HG03432 (cell line): ENCODE data around the gene SLX4.
A peak's percentile ranks its signal among the peaks of the same experiment; 100 is the strongest.
"Not testable (repeated sequence)": the region's sequence is repeated elsewhere in the genome, so short reads cannot be mapped to it uniquely, and the experiment has no call there.

Experiments used
- ATAC-seq: cut with Tn5 transposase; IDR thresholded peaks from one replicate; pipeline ENCODE4 v1.9.1; 2021; ENCODE audit warnings: mild to moderate bottlenecking, moderate library complexity; ENCODE audit not compliant: unreplicated experiment

The SLX4 gene

DNA sequence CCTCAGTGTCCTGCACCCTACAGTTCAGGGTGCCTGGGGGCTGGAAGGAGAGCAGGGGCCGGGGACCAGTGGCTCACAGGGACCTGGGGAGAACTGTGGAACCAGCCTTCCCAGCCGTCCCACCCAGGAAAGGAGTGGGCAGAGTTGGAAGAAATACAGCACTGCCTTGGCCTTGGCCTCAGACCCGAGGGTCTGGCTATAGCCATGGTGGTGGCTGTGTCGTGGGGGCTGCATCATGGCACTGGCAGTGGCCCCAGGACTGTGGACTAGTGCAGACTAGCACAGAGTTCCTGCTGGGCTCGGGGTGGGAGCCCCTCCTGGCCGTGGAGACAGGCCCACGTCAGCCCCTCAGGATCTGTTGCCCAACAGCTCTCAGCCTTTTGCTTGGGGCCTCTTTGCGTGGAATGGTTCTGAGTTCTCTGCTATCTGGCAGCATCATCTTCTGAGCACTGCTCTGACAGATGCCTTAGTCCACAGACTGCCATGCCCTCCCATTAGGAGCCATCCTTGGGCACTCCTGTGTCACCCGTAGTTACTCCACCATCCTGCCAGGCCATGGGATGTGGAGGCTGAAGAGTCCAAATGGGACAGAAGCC is 30.5 kb upstream of the SLX4 start:
- no peak for ATAC-seq

DNA sequence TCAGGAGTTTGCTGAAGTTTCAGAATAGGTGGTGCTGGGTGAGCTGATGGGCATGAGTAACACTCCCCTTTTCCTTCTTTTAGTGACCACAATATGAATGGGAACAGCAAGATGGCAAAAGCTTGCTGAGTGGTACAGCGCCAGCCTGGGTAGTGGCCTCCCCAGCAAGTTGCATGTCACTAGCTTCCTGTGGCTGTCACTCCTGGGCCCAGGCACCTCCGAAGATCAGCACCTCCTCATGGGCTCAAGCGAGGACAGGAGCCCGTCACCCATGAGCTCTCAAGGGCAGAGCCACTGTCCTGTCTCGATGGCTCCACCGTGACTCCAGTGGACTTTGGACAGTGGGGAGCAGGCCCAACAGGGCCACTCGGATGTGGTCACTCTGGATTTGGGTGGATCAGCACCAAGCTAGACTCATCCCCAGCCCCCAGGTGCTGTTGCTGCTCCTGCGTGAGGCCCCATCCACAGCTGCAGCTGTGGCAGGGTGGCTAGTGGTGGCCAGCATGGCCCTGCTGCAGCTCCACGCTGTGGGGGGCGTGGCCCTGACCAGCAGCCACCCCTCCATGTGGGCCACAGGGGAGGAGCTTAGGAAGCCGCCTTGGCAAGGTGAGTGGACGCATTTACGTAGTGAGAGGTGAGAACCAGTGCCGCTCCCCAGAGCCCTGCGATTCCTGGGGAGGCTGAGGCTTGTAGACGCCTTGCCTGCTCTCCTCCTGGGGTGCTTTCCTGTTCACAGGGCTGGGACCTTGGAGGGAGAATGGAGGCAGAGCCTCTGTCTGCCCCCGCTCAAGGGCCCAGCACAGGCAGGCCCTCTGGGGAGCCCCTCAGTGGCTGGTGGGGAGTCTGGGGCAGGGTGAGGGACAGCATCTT is 29.5 kb upstream of the SLX4 start:
- ATAC-seq = no peak

DNA sequence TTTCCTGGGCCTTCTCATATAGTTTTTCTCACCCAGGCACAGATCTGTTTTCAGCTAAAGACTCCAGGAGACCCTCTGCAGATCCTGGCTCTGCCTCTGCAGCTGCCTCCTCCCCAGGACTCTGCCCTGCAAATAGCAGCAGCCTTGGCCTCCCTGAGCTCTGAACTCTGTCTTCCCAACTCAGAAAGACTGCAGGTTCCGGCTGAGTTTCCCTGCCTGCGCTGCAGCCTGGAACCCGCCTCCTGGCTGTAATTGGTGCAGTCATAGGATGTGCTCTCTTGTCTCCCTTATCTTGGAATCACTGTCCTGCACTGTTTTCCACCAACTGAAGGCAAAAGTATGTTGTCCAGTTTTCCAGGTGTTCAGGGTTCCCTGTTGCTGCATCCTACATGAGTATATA is 28.8 kb upstream of the SLX4 start:
- ATAC-seq = no peak

GRCh38 chr16:3638916-3639644 is 27.7 kb upstream of the SLX4 start:
- ATAC-seq = no peak

GRCh38 chr16:3637371-3637923 is 26.0 kb upstream of the SLX4 start:
- ATAC-seq = no peak

GRCh38 chr16:3625911-3626732 is 14.7 kb upstream of the SLX4 start:
- peak; percentile 49 for ATAC-seq

- no peak for ATAC-seq
These were observed 13.9 kb upstream of the SLX4 start for GRCh38 chr16:3625331-3625730.

GRCh38 chr16:3623642-3624041 is 12.2 kb upstream of the SLX4 start:
- ATAC-seq = peak; percentile 42

GRCh38 chr16:3618769-3619141 is 7.3 kb upstream of the SLX4 start:
- no peak for ATAC-seq

DNA sequence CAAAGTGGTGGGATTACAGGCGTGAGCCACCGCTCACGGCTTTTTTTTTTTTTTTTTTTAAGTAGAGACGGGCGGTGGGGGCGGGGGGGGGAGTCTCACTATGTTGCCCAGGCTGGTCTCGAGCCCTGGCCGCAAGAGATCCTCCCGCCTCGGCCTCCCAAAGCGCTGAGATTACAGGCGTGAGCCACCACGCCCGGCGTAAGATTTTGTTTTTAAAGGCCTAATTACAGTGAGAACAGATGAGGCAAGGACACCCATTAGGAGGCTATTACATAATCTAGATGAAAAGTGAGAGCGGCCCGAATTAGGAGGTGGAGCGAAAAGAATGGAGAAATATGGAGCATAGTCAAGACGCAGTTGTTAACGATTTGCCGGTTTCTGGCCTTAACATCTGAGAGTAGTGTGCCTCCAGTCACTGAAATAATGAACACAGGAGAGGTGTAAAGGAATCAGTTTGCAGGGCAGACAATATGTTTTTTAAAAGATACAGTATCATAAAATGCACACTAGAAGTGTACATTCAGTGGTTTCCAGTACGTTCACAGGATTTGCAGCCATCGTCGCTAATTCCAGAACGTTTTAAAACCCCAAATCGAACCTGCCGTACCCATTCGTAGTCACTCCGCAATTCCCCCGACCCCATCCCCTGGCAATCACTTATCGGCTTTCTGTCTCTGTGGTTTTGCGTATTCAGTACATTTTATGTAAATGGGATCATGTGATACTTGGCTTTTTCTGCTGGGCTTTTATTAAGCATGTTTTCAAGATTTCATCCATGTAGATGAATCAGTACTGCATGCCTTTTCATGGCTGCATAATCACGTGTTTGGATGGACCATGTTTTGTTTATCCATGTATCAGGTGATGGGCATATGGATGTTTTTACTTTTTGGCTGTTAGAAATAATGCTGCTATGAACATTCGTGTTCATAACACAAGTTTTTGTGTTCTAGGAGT is 1.4 kb upstream of the SLX4 start:
- no peak for ATAC-seq

- no peak for ATAC-seq
These were observed 684 bp downstream of the SLX4 start for GRCh38 chr16:3610698-3611145.

- ATAC-seq = no peak
These were observed 1.3 kb downstream of the SLX4 start for GRCh38 chr16:3609895-3610697.

GRCh38 chr16:3608976-3609375 is 2.4 kb downstream of the SLX4 start:
- not testable (repeated sequence) for ATAC-seq

GRCh38 chr16:3608069-3608468 is 3.3 kb downstream of the SLX4 start:
- no peak for ATAC-seq

DNA sequence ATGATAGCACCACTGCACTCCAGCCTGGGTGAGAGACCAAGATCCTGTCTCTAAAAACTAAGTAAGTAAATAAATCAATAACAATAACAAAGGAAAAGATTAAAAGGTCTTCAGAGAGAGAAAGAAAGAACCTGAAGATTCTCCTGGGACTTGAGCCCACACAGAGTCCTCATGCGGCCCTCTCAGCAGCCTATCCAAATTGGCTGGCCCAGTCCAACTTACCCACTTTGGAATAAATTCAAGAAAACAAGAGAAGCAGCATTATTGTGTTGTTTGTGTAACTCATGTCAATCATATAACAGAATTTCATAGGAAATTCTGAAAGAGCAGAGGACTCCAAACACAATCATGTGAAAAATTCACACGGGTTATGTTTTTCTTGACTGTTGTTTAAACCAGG is 3.8 kb downstream of the SLX4 start:
- no peak for ATAC-seq

DNA sequence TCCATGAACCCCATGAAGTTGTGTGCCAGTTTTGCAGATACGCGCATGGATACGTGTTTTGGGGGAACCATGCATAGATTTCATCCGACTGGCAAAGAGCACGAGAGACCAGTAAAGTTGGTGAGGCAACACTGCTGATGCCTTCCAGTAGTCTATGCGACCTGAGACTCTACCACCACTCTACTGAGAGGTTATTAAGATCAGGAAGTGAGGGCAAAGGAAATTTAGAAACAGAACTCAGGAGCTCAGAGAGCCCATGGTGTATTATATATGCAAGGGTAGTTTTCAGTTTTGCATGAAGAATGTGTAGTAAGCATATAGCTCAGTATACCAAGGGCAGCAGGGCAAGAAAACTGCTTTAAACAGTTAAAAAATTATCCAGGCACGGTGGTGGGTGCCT is 4.2 kb downstream of the SLX4 start:
- ATAC-seq = no peak

- ATAC-seq = no peak
These were observed 5.0 kb downstream of the SLX4 start for GRCh38 chr16:3606441-3606840.

- no peak for ATAC-seq
These were observed 9.1 kb downstream of the SLX4 start for GRCh38 chr16:3602320-3602653.
